ENCODE measurements around the gene SC5D.
A peak's percentile ranks its signal among the peaks of the same experiment; 100 is the strongest.

Gene SC5D

DNA sequence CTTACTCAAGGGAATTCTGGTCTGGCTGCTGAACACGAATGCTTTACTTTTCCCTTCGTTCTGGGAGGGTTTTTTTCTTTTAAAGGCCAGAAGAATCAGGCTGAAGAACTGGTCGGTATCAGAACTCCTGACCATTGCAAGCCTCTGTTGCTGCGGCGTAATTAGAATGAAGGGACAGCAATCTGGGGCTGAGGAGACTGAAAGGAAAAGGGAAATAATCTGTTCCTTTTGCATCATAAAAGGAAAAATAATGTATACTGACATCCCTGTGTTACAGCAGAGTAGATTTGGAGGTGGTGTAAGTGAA lies 670 bp downstream of the SC5D start:
- no peak for DNase-seq (ENCODE audit: low read depth)

GRCh38 chr11:121295246-121296029 lies 2.9 kb downstream of the SC5D start:
- DNase-seq (ENCODE audit: low read depth): no peak

DNA sequence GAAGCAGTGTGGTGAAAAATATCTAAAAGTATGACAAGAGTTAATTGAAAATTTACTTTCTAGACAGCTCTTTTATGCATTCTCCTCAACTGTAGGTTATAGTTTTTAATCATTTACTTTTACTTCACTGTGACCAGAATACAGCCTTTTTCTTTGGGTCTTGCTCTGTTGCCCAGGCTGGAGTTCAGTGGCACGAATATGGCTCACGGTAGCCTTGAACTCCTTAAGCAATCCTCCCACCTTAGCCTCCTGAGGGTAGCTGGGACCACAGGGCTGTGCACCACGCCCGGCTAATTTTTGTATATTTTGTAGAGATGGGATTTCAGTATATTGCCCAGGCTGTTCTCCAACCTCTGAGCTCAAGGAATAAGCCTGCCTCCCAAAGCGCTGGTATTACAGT lies 5.3 kb downstream of the SC5D start:
- no peak for DNase-seq (ENCODE audit: low read depth)

DNA sequence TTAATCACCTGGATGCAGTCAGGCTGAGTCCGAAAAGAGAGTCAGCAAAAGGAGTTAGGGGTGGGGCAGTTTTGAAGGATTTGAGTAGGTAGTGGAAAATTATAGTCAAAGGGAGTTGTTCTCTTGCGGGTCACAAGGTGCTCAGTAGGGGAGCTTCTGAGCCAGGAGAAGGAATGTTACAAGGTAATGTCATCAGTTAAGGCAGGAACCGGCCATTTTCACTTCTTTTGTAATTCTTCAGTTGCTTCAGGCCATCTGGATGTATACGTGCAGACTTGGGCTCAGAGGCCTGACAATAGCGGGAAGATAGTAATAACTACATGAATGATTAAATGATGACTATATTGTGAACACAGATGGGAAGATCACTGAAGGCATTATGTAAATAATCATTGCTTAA lies 6.2 kb downstream of the SC5D start:
- no peak for DNase-seq (ENCODE audit: low read depth)

DNA sequence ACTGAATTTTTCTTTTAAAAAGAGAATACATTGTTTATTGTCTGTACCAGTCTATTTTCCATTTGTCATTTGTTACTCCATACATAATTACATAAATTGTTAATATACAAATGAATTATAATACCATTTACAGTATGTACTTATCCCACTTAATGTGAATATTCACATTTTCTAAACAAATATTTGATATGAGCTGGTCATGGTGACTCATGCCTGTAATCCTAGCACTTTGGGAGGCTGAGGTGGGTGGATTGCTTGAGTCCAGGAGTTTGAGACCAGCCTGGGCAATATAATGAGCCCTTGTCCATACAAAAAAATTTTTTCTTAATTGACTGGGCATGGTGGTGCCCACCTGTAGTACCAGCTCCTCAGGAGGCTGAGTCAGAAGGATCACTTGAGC lies 6.8 kb downstream of the SC5D start:
- no peak for DNase-seq (ENCODE audit: low read depth)

GRCh38 chr11:121300313-121300971 lies 7.9 kb downstream of the SC5D start:
- no peak for DNase-seq (ENCODE audit: low read depth)

GRCh38 chr11:121300972-121301699 lies 8.6 kb downstream of the SC5D start:
- DNase-seq (ENCODE audit: low read depth): no peak

- DNase-seq (ENCODE audit: low read depth): no peak
These were observed 12.2 kb downstream of the SC5D start for GRCh38 chr11:121304759-121305158.

- DNase-seq (ENCODE audit: low read depth): no peak
These were observed 16.2 kb downstream of the SC5D start for GRCh38 chr11:121308816-121309215.

DNA sequence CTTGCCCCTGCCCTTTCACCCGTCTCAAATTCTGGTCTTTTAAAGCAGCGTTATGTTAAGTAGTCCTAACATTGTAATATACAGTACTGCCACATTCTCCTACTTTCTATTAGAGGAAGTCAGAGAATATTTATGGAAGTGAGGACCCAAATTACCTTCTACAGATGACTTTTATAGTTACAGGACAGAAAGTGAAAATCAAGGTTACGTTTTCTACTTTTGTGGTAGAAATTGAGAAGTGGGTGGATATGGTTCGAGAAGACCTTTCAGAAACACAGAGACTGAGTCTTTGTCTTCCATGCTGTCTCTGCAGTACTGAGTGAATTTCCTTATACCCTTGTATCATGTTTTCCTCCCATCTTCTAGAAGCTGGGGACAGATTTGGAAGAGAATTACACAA lies 17.1 kb downstream of the SC5D start:
- DNase-seq (ENCODE audit: low read depth): no peak

DNA sequence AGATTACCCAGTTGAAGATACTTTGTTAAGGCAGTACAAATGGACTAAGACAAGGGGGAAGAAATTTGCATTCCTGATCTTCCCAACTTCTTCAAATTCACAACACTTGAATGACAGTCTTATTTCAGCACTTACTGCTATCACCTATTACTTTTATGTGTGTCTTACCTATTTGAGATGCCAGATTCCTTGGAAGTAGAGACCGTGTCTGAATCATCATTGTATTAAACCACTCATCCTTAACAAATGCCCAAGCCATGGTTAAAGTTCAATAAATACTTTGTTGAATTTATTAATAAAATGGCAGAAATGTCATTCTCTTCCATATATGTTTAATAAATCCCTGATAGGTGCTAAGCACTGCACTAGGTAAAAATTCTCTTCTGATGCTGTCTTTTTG lies 18.3 kb downstream of the SC5D start:
- DNase-seq (ENCODE audit: low read depth): no peak

GRCh38 chr11:121311373-121311772 lies 18.8 kb downstream of the SC5D start:
- no peak for DNase-seq (ENCODE audit: low read depth)

- no peak for DNase-seq (ENCODE audit: low read depth)
These were observed 19.9 kb downstream of the SC5D start for GRCh38 chr11:121312483-121312882.

DNA sequence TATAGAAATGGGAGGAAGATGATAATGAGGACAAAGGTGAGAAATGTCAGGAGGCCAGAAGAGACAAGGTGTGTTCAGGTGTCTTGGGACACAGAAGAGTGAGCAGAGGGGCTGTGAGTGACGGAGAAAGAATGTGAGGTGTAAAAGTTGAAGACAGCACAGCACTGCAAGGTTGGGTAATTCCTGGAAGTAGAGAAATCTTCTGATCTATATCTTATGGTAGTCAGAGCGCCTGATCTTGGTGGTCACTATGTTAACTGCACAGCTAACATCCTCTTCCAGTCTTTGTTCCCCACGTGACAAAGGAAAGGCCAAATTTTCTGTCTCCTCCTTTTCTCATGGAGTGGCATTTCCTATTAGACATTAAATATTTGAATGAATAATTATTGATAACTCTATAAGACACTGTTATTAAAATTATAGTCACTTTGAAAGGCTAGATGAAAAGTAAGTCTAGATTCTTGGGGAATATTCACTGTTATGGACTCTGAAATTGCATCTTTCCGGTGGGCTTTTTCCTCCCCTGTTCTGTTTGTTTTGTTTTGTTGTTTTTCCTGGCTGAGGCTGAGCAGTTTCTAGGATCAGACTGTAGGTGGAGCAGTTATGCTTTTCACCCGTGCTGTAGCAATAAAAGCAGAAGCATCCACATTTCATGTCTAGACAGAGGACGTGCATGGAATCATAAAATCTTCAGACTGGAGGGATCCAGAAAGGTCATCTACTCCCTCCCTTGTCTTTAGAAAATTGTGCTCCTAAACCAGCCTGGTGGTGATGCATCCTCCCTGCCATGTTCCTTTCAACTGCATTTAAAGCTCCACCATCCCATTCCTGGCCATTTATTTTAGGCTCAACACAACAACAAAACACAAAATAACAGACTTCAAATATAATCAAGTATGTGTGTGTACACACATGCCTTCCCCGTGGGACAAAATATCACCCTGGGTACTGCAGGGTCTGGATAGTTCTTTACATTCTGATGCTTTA lies 26.6 kb downstream of the SC5D start:
- DNase-seq (ENCODE audit: low read depth): peak; percentile 55

DNA sequence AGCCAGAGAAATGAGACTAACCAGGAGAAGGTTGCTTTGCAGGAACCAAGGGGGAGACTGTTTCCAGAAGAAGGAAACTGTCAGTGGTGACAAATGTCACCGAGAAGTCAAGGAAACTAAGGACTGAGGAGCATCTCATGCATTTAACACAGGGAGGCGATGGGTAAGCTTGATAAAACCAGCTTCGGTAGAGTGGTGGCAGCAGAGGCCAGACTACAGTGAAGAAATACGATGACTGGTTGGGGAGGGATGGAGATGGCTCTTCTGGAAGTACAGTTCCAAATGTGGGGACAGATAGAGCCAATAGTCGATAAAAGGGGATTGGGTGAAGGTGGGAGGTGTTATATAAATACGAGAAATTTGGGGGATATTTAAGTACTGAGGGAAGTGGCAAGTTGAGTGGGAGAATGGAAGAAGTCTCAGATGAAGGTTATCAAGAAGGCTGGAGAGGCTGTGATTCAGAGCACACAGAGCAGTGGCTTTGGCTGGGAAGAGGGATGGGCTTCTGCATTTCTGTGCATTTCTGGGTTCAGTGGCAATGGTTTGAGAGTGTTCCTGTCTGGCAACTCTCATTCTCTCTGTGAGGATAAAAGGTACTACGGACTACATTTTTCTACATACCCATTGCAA lies 29.2 kb downstream of the SC5D start:
- DNase-seq (ENCODE audit: low read depth): peak; percentile 25

DNA sequence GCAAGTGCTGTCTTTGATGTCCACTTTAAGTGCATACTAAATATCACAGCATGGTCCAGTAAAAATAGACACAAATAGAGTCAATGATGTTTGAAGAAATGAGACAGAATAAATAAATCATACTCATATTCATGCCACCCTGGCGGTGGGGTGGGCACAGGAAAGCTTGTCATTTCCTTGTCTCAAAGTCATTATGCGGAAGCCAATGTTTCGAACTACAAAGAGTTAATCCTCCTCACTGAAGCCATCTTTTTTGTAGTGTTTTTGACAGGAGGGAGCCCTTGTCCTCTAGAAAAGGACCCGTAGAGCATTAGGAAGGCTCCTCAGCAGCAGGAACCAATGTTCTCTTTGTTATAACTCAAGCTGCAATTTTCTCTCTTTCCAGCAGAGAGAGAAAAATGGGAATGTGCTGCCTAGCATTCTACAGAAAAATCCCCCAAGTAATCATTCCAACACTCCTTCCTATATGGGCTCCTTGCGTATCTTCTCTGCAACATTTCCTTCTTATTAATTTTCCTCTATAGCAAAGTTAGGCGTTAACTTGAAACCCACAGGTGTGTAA lies 30.6 kb downstream of the SC5D start:
- DNase-seq (ENCODE audit: low read depth): no peak

DNA sequence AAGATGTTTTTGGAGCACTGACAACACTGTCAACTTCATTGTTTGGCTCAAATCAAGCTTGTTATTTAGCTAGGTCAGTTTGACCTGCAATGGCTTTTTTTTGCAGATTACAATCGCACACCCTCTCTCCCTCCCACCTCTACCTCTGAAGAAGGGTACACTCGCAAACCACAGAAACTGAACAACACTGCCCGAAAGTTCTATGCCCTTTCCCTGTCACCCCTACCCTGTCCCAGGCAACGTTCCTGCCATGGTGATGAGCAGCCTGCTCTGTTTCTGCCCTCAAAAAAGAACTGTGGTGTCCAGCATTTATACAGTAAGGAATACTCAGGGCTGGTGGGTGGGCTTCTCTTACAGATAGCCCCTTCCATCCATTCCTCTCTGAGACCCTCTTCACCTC lies 33.7 kb downstream of the SC5D start:
- no peak for DNase-seq (ENCODE audit: low read depth)

DNA sequence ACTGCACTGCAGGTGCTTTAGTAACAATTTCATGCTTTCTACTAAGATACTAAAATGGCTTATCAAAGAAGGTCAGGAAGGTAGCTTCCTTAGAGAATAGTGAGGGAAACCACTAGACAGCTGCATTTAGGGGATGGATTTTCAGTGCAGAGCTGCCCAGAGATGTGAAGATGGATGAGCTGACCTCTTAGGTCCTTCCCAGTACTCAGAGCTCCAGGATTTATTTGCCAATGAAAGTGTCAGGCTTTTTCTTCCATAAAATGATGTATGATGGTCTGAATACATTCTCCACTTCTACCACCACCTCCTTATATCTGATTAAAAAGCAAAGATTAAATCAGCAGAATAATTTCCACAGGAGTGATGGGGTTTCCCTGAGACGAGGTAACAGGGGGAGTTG lies 35.0 kb downstream of the SC5D start:
- no peak for DNase-seq (ENCODE audit: low read depth)

GRCh38 chr11:121328176-121328966 lies 35.8 kb downstream of the SC5D start:
- DNase-seq (ENCODE audit: low read depth): no peak

GRCh38 chr11:121328967-121329679 lies 36.6 kb downstream of the SC5D start:
- no peak for DNase-seq (ENCODE audit: low read depth)

All from EH (cell line).